MM.1S (cell line): Measurements from ENCODE around the gene KCNQ1.

Experiments
- DNase-seq: peaks from one replicate; pipeline ENCODE4 v3.0.0-alpha.2; 2015
- H2AFZ ChIP-seq: fragments of 300-600 bp; sonication (generic); 2 replicates; pipeline ENCODE4 v1.6.0; 2016; ENCODE audit warnings: antibody characterized with exemption, low read length
- H3F3A ChIP-seq: fragments of 300-600 bp; sonication (generic); 2 replicates; pipeline ENCODE4 v1.6.1; 2016; ENCODE audit warnings: mild to moderate bottlenecking, antibody characterized with exemption, low read length, moderate library complexity, mixed read lengths; ENCODE audit not compliant: insufficient read depth
- H3K27ac ChIP-seq: fragments of 300-600 bp; sonication (generic); 2 replicates; pipeline ENCODE4 v1.5.1; 2016; ENCODE audit warnings: mild to moderate bottlenecking, low read length
- H3K27me3 ChIP-seq: fragments of 300-600 bp; sonication (generic); replicated peaks from 2 replicates; pipeline ENCODE4 v1.6.0; 2016; ENCODE audit warnings: low read length; ENCODE audit not compliant: insufficient read depth
- H3K36me3 ChIP-seq: fragments of 300-600 bp; sonication (generic); replicated peaks from 2 replicates; pipeline ENCODE4 v1.6.1; 2016; ENCODE audit warnings: mild to moderate bottlenecking, low read length, mixed read lengths; ENCODE audit not compliant: insufficient read depth
- H3K4me1 ChIP-seq: fragments of 300-600 bp; sonication (generic); 2 replicates; pipeline ENCODE4 v1.6.1; 2016; ENCODE audit warnings: low read length, mixed read lengths
- H3K4me2 ChIP-seq: fragments of 300-600 bp; sonication (generic); 2 replicates; pipeline ENCODE4 v1.6.0; 2016; ENCODE audit warnings: low read depth, low read length
- H3K4me3 ChIP-seq: fragments of 300-600 bp; sonication (generic); 2 replicates; pipeline ENCODE4 v1.5.1; 2016; ENCODE audit warnings: low read length, mixed read lengths
- H3K79me2 ChIP-seq: fragments of 300-600 bp; sonication (generic); 2 replicates; pipeline ENCODE4 v1.6.1; 2016; ENCODE audit warnings: mixed run types, low read length, mixed read lengths
- H3K9ac ChIP-seq: fragments of 300-600 bp; sonication (generic); 2 replicates; pipeline ENCODE4 v1.6.1; 2016; ENCODE audit warnings: low read length, mixed read lengths
- H3K9me2 ChIP-seq: fragments of 300-600 bp; sonication (generic); replicated peaks from 2 replicates; pipeline ENCODE4 v1.6.1; 2016; ENCODE audit warnings: mild to moderate bottlenecking, low read length, mixed read lengths; ENCODE audit not compliant: insufficient read depth
- H3K9me3 ChIP-seq: fragments of 300-600 bp; sonication (generic); replicated peaks from 2 replicates; pipeline ENCODE4 v1.6.1; 2016; ENCODE audit warnings: mild to moderate bottlenecking, low read length, mixed read lengths; ENCODE audit not compliant: insufficient read depth
- H4K20me1 ChIP-seq: fragments of 300-600 bp; sonication (generic); 2 replicates; pipeline ENCODE4 v1.6.1; 2016; ENCODE audit warnings: mild to moderate bottlenecking, low read length, moderate library complexity, mixed read lengths; ENCODE audit not compliant: insufficient read depth
- EZH2 ChIP-seq: fragments of 300-600 bp; sonication (generic); optimal IDR thresholded peaks from 2 replicates; pipeline ENCODE3; 2017; ENCODE audit warnings: low read depth, mild to moderate bottlenecking, antibody characterized with exemption, low read length, mixed read lengths
- EZH2phosphoT487 ChIP-seq: fragments of 300-600 bp; sonication (generic); IDR thresholded peaks from 2 replicates; pipeline ENCODE4 v1.6.1; 2018; ENCODE audit warnings: antibody characterized with exemption, low read length
- TF ChIP-seq, protein P1 (sequence below): fragments of 300-600 bp; sonication (generic); IDR thresholded peaks from 2 replicates; pipeline ENCODE4 v1.5.1; 2016; ENCODE audit warnings: antibody characterized with exemption, low read length, mixed read lengths

KCNQ1 gene

GRCh38 chr11:2471048-2471803 lies 26.4 kb downstream of the KCNQ1 start:
- 0 out of 2 replicates have a peak, but pooled peaks cover 3% of the 10 kb centered on the region for H3F3A ChIP-seq
- H3K4me3 ChIP-seq, result no peak overlapping the region
- no peak overlapping the region for H3K27ac ChIP-seq
- no peaks in the 10 kb centered on the region for H3K36me3 ChIP-seq
- peaks cover 81% of the 10 kb centered on the region for H3K79me2 ChIP-seq
- H4K20me1 ChIP-seq, result no peaks in the 10 kb centered on the region
- no peak overlapping the region for H3K4me2 ChIP-seq
- H3K9me2 ChIP-seq, result no peaks in the 10 kb centered on the region
- peaks cover 17% of the 10 kb centered on the region for H3K4me1 ChIP-seq
- no peaks in the 10 kb centered on the region for H3K9me3 ChIP-seq
- H3K9ac ChIP-seq, result no peak overlapping the region
- no peak for DNase-seq
- no peak overlapping the region for H2AFZ ChIP-seq
- no peak for TF ChIP-seq EZH2
- TF ChIP-seq EZH2phosphoT487, result no peak
- TF ChIP-seq, protein P1, sequence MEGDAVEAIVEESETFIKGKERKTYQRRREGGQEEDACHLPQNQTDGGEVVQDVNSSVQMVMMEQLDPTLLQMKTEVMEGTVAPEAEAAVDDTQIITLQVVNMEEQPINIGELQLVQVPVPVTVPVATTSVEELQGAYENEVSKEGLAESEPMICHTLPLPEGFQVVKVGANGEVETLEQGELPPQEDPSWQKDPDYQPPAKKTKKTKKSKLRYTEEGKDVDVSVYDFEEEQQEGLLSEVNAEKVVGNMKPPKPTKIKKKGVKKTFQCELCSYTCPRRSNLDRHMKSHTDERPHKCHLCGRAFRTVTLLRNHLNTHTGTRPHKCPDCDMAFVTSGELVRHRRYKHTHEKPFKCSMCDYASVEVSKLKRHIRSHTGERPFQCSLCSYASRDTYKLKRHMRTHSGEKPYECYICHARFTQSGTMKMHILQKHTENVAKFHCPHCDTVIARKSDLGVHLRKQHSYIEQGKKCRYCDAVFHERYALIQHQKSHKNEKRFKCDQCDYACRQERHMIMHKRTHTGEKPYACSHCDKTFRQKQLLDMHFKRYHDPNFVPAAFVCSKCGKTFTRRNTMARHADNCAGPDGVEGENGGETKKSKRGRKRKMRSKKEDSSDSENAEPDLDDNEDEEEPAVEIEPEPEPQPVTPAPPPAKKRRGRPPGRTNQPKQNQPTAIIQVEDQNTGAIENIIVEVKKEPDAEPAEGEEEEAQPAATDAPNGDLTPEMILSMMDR, result no peak
- H3K27me3 ChIP-seq, result no peaks in the 10 kb centered on the region

GRCh38 chr11:2471804-2472096 lies 26.9 kb downstream of the KCNQ1 start:
- Histone ChIP-seq H4K20me1 (no peaks in the 10 kb centered on the region), H3K4me1 (peaks cover 12% of the 10 kb centered on the region), H3K36me3 (no peaks in the 10 kb centered on the region), H2AFZ (no peak overlapping the region), H3K4me3 (no peak overlapping the region), H3K27me3 (no peaks in the 10 kb centered on the region), H3K9ac (no peak overlapping the region), H3K9me2 (no peaks in the 10 kb centered on the region), H3K4me2 (no peak overlapping the region), H3F3A (0 out of 2 replicates have a peak, but pooled peaks cover 3% of the 10 kb centered on the region), H3K79me2 (peaks cover 76% of the 10 kb centered on the region), H3K9me3 (no peaks in the 10 kb centered on the region), H3K27ac (no peak overlapping the region)
- no peak for DNase-seq
- TF ChIP-seq EZH2phosphoT487 (no peak), EZH2 (no peak)
- TF ChIP-seq, protein P1, result no peak

- H3K9me2 ChIP-seq, result no peaks in the 10 kb centered on the region
- TF ChIP-seq EZH2phosphoT487 (no peak), EZH2 (no peak)
- TF ChIP-seq, protein P1, result no peak
- no peak overlapping the region for H3K9ac ChIP-seq
- no peaks in the 10 kb centered on the region for H3K9me3 ChIP-seq
- no peaks in the 10 kb centered on the region for H4K20me1 ChIP-seq
- H3K27ac ChIP-seq, result no peak overlapping the region
- H3K4me2 ChIP-seq, result no peak overlapping the region
- no peaks in the 10 kb centered on the region for H3K27me3 ChIP-seq
- no peaks in the 10 kb centered on the region for H3K36me3 ChIP-seq
- no peaks in the 10 kb centered on the region for H3F3A ChIP-seq
- no peak for DNase-seq
- no peak overlapping the region for H3K4me3 ChIP-seq
- no peak overlapping the region for H2AFZ ChIP-seq
- H3K4me1 ChIP-seq, result peaks cover 4% of the 10 kb centered on the region
- H3K79me2 ChIP-seq, result peaks cover 68% of the 10 kb centered on the region
Measured at GRCh38 chr11:2472428-2473186, 27.8 kb downstream of the KCNQ1 start.
